Brain microvascular endothelial cell (primary cell): Measurements from ENCODE around the gene CADM2.

Source experiments
- DNase-seq: peaks from one replicate; pipeline ENCODE4 v3.0.0-alpha.2; 2020
- H3K27ac ChIP-seq: fragments of 250-450 bp; sonication (Bioruptor Pico); 2 replicates; pipeline ENCODE4 v1.5.1; 2020; ENCODE audit warnings: mild to moderate bottlenecking, moderate library complexity
- H3K27me3 ChIP-seq: fragments of 250-450 bp; sonication (Bioruptor Pico); replicated peaks from 2 replicates; pipeline ENCODE4 v1.5.1; 2020; ENCODE audit warnings: mild to moderate bottlenecking
- H3K36me3 ChIP-seq: fragments of 250-450 bp; sonication (Bioruptor Pico); replicated peaks from 2 replicates; pipeline ENCODE4 v1.5.1; 2020; ENCODE audit warnings: mild to moderate bottlenecking
- H3K4me3 ChIP-seq: 2 replicates; pipeline ENCODE4 v1.5.1; 2011; ENCODE audit warnings: low read depth, mild to moderate bottlenecking, control low read depth, low read length, moderate library complexity
- CTCF ChIP-seq: IDR thresholded peaks from 2 replicates; pipeline ENCODE4 v1.5.1; 2011; ENCODE audit warnings: low read depth, mild to moderate bottlenecking, moderate library complexity, low read length, control low read depth, inconsistent platforms; ENCODE audit errors: missing control alignments
- in situ Hi-C: cut with HindIII; loops from 2 replicates; pipeline ENCODE4 v1.10.0; 2017; ENCODE audit warnings: low sequenced_read_pairs, low pct_ligation_motif_present

CADM2 gene

DNA sequence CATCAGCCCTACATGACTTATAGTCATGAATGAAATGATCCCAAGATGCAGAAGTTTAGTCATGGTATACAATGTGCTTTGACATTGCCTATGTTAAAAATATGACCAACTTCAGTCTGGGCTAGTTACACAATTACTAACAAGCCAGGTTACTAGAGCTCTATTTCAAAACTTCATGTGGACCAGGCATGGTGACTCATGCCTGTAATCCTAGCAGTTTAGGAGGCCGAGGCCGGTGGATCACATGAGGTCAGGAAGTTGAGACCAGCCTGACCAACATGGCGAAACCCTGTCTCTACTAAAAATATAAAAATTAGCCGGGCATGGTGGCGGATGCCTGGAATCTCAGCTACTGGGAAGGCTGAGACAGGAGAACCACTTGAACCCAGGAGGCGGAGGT lies 613.0 kb downstream of the CADM2 start:
- no peaks in the 10 kb centered on the region for H3K27me3 ChIP-seq
- no peak for TF ChIP-seq CTCF
- DNase-seq, result peak; percentile 71
- in situ Hi-C loops, result no loop called here
- peak overlapping the region; percentile 65 for H3K27ac ChIP-seq
- H3K4me3 ChIP-seq, result no peak overlapping the region
- H3K36me3 ChIP-seq, result no peaks in the 10 kb centered on the region

DNA sequence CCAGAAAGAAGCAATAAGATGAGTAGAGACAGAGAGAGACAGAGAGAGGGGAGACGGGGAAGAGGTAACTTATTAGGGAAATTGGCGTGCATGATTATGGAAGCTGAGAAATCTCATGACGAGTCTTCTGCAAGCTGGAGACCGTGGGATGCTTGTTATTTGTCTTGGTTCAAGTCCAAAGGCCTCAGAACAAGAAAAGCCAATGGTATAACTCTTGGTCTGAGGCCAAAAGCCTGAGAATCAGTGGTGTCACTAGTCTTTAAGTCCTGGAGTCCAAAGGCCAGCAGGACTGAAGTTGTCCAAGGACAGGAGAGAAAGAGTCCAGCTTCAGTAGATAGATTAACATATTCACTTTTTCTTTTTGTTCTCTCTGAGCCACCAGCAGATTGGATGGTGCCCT lies 613.6 kb downstream of the CADM2 start:
- peak; percentile 86 for DNase-seq
- H3K27ac ChIP-seq, result peak overlapping the region; percentile 65
- H3K4me3 ChIP-seq, result no peak overlapping the region
- H3K27me3 ChIP-seq, result no peaks in the 10 kb centered on the region
- TF ChIP-seq CTCF, result no peak
- in situ Hi-C loops, result no loop called here
- H3K36me3 ChIP-seq, result no peaks in the 10 kb centered on the region

DNA sequence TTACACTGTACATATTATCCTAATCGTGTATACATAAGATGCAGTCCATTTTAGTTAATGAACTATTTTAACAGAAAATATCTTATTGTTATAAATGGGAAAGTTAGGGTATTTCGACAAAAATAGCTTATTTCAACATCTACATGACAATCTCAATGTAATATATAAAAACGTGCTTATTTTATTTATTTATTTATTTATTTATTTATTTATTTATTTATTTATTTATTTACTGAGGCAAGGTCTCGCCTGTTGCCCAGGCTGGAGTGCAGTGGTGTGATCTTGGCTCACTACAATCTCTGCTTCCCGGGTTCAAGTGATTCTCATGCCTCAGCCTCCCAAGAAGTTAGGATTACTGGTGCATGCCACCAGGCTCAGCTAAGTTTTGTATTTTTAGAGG lies 614.2 kb downstream of the CADM2 start:
- Histone ChIP-seq H3K4me3 (no peak overlapping the region), H3K27ac (peak overlapping the region; percentile 65), H3K27me3 (no peaks in the 10 kb centered on the region), H3K36me3 (no peaks in the 10 kb centered on the region)
- DNase-seq, result no peak
- no peak for TF ChIP-seq CTCF
- in situ Hi-C loops, result no loop called here

GRCh38 chr3:85574006-85574705 lies 615.4 kb downstream of the CADM2 start:
- Histone ChIP-seq H3K36me3 (no peaks in the 10 kb centered on the region), H3K27me3 (no peaks in the 10 kb centered on the region), H3K27ac (peak overlapping the region; percentile 23), H3K4me3 (no peak overlapping the region)
- DNase-seq, result peak; percentile 28
- in situ Hi-C loops, result no loop called here
- no peak for TF ChIP-seq CTCF

DNA sequence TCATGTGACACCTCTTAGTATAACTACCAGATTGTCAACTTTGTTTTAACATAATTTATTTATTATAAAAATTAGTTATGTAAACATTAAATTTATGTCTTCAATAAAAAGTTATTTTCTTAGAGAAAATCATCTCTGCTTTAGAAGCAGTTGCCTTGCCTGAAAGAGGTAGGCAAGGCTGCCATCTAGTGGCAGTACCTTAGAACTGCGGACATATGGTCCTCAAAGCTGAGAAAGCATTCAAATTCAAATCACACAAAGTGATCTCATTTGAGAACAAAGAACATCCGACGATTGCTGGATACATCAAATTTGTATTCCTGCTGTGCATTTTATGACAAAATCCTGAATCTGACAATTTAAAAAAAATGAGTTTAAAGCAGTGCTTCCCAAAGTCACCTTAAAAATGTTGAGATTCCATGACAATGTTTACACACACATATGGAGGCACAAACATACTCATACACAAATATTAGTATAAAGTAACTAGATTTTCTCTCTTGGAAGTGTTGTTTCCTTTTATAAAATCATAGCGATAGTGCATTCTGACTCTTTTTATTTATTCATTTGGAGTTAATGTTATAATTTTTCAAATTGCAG lies 617.4 kb downstream of the CADM2 start:
- Histone ChIP-seq H3K27ac (no peak overlapping the region), H3K27me3 (no peaks in the 10 kb centered on the region), H3K4me3 (no peak overlapping the region), H3K36me3 (no peaks in the 10 kb centered on the region)
- TF ChIP-seq CTCF, result peak; percentile 87
- in situ Hi-C loops, result no loop called here
- peak; percentile 73 for DNase-seq
